ENCODE results near the gene CHD5. TPM values are rescaled to one million over a fixed set of nuclear protein-coding genes. Genes with fewer than 3 reads are reported as not detected.

Gene CHD5
- total and polyA plus RNA-seq, 2 experiments from 2014 or later: 0.10 to 0.11 TPM

DNA sequence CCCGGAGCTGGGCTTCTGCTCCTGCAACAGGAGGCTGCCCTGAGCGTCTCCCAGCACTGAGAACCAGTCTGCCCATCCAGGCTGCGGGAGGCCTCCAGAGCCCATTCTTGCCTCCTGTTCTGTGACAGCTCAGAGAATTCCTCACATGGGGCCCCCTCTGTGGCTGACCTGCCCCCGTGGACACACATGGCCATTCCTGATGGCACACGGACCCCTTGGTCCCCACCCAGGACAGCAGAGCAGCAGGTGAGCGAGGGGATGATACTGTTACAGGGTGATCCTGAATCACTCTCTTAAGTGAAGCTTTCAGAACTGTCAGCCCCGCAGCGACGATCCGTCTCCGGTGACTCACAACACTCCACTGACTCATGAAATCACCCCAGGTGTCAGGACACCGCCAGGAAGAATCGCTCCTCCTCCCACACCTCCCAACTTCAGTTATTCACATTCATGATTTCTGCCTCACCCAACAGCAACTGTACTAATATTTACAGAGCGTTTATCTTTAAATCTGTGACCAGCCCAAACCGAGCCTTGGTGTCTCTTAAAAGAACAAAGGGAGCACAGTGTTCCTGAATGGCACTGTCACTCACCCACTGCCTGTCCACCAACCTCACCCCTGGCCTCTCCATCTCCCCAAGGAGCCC, 22.5 kb downstream of the CHD5 start:
- Histone ChIP-seq H3K4me2 (ENCODE audit: unreplicated experiment) (no peak overlapping the region), H3K4me1 (ENCODE audit: insufficient read depth) (no peaks in the 10 kb centered on the region), H3K4me3 (no peak overlapping the region), H3K79me2 (ENCODE audit: insufficient read depth) (no peaks in the 10 kb centered on the region), H3F3A (ENCODE audit: insufficient read depth) (no peaks in the 10 kb centered on the region), H3K9me2 (ENCODE audit: insufficient read depth) (no peaks in the 10 kb centered on the region), H3K27ac (no peak overlapping the region), H4K20me1 (ENCODE audit: insufficient read depth) (no peaks in the 10 kb centered on the region), H3K27me3 (replicated peaks; ENCODE audit: insufficient read depth) (peaks cover 14% of the 10 kb centered on the region), H3K36me3 (ENCODE audit: low read depth) (no peaks in the 10 kb centered on the region), H3K9ac (no peak overlapping the region), H2AFZ (no peak overlapping the region), H3K9me3 (ENCODE audit: low read depth) (no peaks in the 10 kb centered on the region)
- in situ Hi-C loops (cut with MboI): no loop called here
- DNase-seq: peak; percentile 47
- TF ChIP-seq EZH2phosphoT487 (IDR thresholded peaks at IDR 0.05; ENCODE audit: insufficient read depth, low read depth) (no peak), EZH2 (IDR thresholded peaks at IDR 0.05; ENCODE audit: insufficient read depth, poor library complexity, severe bottlenecking) (no peak)
- 47 to 49% methylated on average over 15 of the region's 15 CpGs for WGBS, 2 experiments (ENCODE audit: low coverage in 1 of 2, low lambda C conversion rate in 2 of 2, missing lambda C conversion rate in 2 of 2)

DNA sequence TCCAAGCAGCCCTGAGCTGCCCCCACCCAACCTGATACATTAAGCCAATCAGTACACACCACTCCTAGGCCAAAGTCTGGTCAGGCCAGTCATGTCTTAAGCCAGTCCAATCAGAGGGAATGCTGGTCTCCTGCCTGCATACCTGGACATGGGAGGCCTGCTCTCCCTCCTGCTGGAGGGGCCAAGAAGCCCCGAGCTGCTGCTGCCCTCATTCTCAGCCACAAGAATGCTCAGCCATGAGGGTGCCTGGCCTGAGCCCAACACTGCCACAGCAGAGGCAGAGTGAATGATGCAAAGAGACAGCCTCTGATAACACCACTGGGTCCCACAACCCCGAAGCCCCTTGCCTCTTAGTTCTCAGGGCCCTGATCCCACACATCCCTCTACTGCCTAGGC, 23.0 kb downstream of the CHD5 start:
- Histone ChIP-seq H3K9me2 (ENCODE audit: insufficient read depth) (no peaks in the 10 kb centered on the region), H3K79me2 (ENCODE audit: insufficient read depth) (no peaks in the 10 kb centered on the region), H3K9me3 (ENCODE audit: low read depth) (no peaks in the 10 kb centered on the region), H2AFZ (no peak overlapping the region), H3K4me3 (no peak overlapping the region), H4K20me1 (ENCODE audit: insufficient read depth) (no peaks in the 10 kb centered on the region), H3F3A (ENCODE audit: insufficient read depth) (no peaks in the 10 kb centered on the region), H3K4me2 (ENCODE audit: unreplicated experiment) (no peak overlapping the region), H3K36me3 (ENCODE audit: low read depth) (no peaks in the 10 kb centered on the region), H3K9ac (no peak overlapping the region), H3K27ac (no peak overlapping the region), H3K4me1 (ENCODE audit: insufficient read depth) (no peaks in the 10 kb centered on the region), H3K27me3 (replicated peaks; ENCODE audit: insufficient read depth) (peaks cover 14% of the 10 kb centered on the region)
- TF ChIP-seq EZH2 (IDR thresholded peaks at IDR 0.05; ENCODE audit: insufficient read depth, poor library complexity, severe bottlenecking) (no peak), EZH2phosphoT487 (IDR thresholded peaks at IDR 0.05; ENCODE audit: insufficient read depth, low read depth) (no peak)
- in situ Hi-C loops (cut with MboI): no loop called here
- DNase-seq: no peak
- WGBS, 2 experiments (ENCODE audit: low coverage in 1 of 2, low lambda C conversion rate in 2 of 2, missing lambda C conversion rate in 2 of 2): 45 to 57% methylated on average over 2 of the region's 2 CpGs

GRCh38 chr1:6154525-6155319, 25.4 kb downstream of the CHD5 start:
- in situ Hi-C loops (cut with MboI): no loop called here
- Histone ChIP-seq H3K9ac (no peak overlapping the region), H3K36me3 (ENCODE audit: low read depth) (no peaks in the 10 kb centered on the region), H3K27me3 (replicated peaks; ENCODE audit: insufficient read depth) (peaks cover 7% of the 10 kb centered on the region; the same call in 1 of the 2 replicates), H3F3A (ENCODE audit: insufficient read depth) (no peaks in the 10 kb centered on the region), H4K20me1 (ENCODE audit: insufficient read depth) (no peaks in the 10 kb centered on the region), H3K4me2 (ENCODE audit: unreplicated experiment) (no peak overlapping the region), H3K4me1 (ENCODE audit: insufficient read depth) (no peaks in the 10 kb centered on the region), H3K4me3 (no peak overlapping the region), H3K9me2 (ENCODE audit: insufficient read depth) (no peaks in the 10 kb centered on the region), H3K9me3 (ENCODE audit: low read depth) (no peaks in the 10 kb centered on the region), H3K27ac (no peak overlapping the region), H3K79me2 (ENCODE audit: insufficient read depth) (no peaks in the 10 kb centered on the region), H2AFZ (no peak overlapping the region)
- 68 to 78% methylated on average over 21 to 26 of the region's 26 CpGs for WGBS, 2 experiments (ENCODE audit: low coverage in 1 of 2, low lambda C conversion rate in 2 of 2, missing lambda C conversion rate in 2 of 2)
- DNase-seq: no peak
- no peak for TF ChIP-seq EZH2phosphoT487 (IDR thresholded peaks at IDR 0.05; ENCODE audit: insufficient read depth, low read depth)
- no peak for TF ChIP-seq EZH2 (IDR thresholded peaks at IDR 0.05; ENCODE audit: insufficient read depth, poor library complexity, severe bottlenecking)

DNA sequence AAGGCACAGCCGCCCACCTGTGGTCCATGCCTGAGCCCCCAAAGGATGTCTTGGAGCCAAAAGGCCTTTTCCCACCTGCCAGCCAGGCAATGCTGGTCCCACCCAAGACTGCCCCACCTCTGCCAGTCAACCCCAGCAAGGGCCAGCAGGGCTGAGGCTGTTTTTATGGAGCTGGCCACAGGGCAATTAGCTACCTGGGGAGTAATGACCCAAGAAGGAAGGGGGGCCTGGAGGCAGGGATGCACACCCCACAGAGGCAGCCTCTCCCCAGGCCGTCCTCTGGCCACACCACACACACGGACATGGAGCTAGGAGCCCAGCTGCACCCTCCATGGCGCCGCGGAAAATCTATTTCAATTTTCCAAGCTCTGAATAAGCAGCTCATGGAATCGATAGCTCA, 27.2 kb downstream of the CHD5 start:
- H3K9me3 ChIP-seq (ENCODE audit: low read depth): no peaks in the 10 kb centered on the region
- H2AFZ ChIP-seq: no peak overlapping the region
- H3K36me3 ChIP-seq (ENCODE audit: low read depth): no peaks in the 10 kb centered on the region
- in situ Hi-C loops (cut with MboI): no loop called here
- WGBS, 2 experiments (ENCODE audit: low coverage in 1 of 2, low lambda C conversion rate in 2 of 2, missing lambda C conversion rate in 2 of 2): 50 to 55% methylated on average over 7 of the region's 7 CpGs
- no peaks in the 10 kb centered on the region; the same call in 1 of the 2 replicates for H3K27me3 ChIP-seq (replicated peaks; ENCODE audit: insufficient read depth)
- H4K20me1 ChIP-seq (ENCODE audit: insufficient read depth): no peaks in the 10 kb centered on the region
- H3F3A ChIP-seq (ENCODE audit: insufficient read depth): no peaks in the 10 kb centered on the region
- no peaks in the 10 kb centered on the region for H3K9me2 ChIP-seq (ENCODE audit: insufficient read depth)
- no peaks in the 10 kb centered on the region for H3K4me1 ChIP-seq (ENCODE audit: insufficient read depth)
- TF ChIP-seq EZH2phosphoT487 (IDR thresholded peaks at IDR 0.05; ENCODE audit: insufficient read depth, low read depth) (no peak), EZH2 (IDR thresholded peaks at IDR 0.05; ENCODE audit: insufficient read depth, poor library complexity, severe bottlenecking) (no peak)
- H3K4me2 ChIP-seq (ENCODE audit: unreplicated experiment): no peak overlapping the region
- no peak overlapping the region for H3K27ac ChIP-seq
- H3K9ac ChIP-seq: no peak overlapping the region
- H3K79me2 ChIP-seq (ENCODE audit: insufficient read depth): no peaks in the 10 kb centered on the region
- DNase-seq: no peak
- no peak overlapping the region for H3K4me3 ChIP-seq

All from GM23248 (cell line).